ENCODE measurements around the gene PALD1. TPM values are rescaled to one million over a fixed set of nuclear protein-coding genes. Genes with fewer than 3 reads are reported as not detected.

PALD1 gene
- total RNA-seq, 1 donor from 2014 or later = 120 TPM

DNA sequence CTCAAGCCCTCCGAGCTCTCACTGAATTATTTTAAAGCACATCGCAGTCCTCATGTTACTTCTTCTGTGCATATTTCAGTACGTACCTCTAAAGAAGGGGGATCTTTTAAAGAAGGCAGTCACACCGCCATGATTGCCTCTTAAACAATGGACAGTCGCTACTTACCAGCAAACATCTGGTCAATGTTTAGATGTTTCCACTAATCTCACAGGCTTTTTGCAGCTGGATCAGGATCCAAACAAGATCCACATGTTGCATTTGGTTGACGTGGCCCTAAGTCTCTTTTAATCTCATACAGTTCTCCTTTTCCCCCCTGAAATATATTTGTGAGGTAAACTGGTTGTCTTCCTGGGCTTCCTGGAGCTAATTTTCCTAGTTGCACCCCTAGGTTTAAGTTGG, 74.0 kb downstream of the PALD1 start:
- no peak for DNase-seq (ENCODE audit: low read depth in 2 of 2)

DNA sequence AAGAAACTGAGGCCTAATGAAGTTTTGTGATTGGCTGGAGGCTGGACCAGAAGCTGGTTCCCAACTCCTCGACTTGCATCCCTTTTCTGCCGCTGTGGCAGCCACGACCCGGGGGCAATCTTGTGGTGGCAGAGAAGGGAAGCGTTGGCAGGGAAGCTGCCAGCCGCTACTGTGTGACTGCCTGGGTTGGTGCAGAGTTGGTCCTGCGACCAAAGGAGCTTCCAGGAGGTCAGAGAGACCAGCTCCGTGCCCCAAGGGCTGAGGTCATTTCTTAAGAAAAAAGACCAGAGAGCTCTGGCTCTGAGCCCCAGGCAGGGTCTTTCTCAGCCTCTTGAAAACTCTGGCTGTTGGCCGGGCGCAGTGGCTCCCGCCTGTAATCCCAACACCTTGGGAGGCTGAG, 76.8 kb downstream of the PALD1 start:
- DNase-seq (ENCODE audit: low read depth in 2 of 2) = no peak

DNA sequence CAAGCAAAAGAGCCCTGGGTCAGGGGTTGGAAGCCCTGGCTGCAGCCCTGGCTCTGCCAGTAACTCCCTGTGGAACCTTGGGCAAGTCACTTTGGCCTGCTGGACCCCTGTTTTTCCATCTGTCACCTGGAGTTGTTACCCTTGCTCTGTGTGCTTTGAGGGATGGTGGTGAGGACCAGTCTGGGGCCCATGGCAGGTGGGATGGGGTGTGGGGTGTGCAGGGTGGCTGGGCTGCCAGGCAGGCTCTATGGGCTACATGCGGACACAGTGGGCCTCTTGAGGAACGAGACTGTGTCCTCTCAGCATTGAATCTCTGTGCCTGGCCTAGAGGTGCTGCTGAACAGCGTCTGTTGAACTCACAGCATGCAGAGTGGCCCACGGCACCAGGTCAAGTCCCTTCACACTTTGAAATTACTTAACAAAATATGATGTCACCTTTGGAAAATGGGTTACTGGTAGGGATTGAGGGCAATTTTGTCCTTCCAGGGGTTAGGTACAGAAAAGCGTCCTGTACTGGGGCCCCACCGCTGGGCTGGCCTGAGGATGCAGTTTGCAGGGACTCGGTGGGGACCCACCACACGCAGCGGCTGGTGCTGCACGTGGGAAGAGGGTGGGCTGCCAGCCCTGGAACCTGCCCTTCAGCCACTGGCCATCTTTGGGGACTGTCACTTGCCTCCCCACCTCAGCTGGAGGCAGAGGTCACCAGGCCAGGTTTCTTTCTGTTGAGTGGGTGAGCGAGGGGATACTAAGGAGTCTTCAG, 78.7 kb downstream of the PALD1 start:
- DNase-seq (ENCODE audit: low read depth in 2 of 2) = no peak

DNA sequence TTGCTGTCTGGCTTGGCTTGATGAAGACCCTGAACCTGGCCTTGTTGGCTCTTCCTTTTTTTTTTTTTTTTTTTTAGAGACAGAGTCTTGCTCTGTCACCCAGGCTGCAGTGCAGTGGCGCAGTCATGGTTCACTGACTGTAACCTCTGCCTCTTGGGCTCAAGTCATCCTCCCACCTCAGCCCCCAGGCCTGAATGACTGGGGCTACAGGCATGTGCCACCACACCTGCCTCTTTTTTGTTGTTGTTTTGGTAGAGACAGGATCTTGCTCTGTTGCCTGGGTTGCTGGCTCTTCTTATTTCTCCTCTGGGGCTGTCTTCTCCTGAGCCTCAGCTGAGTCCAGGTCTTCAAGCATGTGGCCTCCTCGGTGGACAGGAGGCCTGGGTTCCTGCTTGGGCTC, 79.3 kb downstream of the PALD1 start:
- no peak for DNase-seq (ENCODE audit: low read depth in 2 of 2)

DNA sequence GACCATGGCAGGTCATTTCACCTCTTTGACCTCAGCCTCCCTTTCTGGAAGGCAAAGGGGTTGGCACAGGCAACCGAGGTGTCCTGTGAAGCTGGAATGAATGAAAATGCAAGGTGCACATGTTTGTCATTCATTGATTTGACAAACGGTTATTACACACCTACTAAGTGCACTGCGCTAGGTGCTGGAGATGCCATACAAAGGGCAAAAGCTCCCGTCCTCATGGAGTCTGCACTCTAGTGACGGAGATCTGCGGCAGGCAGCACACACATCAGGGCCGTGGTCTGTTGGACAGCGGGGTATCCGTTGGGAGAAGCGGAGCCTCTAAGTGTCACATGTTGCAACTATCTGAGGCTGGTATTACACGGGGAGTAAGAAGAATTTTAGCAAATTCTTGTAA, 79.7 kb downstream of the PALD1 start:
- no peak for DNase-seq (ENCODE audit: low read depth in 2 of 2)

DNA sequence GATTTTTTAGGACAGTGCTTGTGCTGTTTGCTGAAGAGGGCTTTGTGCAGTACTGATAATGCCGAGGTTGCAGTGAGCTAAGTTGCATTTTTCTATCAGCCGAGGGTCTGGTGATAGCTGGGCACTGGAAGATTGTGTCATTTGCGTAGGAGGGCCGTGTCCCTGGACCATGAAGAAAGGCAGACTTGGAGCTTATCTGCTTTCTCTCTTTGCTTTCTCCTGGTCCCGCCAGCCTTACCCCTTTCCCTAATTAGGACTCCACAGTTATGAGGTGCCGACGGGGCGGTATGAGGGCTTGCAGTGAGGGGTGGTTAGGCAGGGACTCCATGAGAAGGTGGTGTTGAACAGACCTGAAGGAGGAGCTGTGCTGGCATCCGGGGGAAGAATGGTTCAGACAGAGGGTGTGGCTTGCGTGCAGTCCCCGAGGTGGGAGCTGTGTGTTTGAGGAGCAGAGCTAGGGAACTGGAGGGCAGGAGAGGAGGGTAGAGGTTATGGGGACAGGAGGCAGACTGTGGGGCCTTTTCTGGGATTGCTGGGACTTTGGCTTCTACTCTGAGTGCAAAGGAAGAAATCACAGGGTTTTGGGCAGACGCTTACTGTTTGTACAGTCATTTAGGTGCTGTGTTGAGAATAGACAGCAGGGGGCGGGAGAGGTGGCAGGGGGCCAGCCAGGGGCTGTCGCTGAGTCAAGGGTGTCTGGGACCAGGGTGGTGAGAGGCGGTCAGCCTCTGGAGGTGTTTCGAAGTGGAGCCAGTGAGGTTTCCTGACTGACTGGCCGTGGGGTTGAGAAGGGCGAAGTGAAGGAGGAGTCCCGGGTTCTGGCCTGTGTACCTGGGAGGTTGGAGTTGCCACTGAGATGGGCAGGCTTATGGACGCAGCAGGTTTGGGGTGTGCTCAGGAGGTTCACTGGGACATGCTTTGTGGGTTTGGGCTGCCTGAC, 80.6 kb downstream of the PALD1 start:
- peak; percentile 23 to 24 for DNase-seq (ENCODE audit: low read depth in 2 of 2)

DNA sequence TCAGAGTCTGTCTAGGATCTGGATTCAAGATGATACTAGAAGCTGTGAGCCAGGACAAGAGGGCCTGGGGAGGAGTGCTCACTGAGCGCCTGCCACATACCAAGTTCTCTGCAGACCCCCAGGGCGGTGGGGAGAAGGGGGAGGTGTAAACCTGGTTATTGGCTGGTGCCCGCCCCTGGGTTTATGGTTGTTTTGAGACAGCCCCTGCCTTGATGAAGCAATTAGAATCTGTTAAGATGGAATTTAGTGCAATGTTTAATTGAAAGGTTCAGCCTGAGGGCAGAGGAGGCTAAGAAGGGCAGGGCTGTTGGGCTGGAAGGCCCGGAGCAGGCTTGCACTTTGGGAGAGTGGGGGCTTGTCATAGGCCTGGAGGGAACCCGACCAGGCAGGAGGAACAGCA, 81.3 kb downstream of the PALD1 start:
- DNase-seq (ENCODE audit: low read depth in 2 of 2) = no peak

DNA sequence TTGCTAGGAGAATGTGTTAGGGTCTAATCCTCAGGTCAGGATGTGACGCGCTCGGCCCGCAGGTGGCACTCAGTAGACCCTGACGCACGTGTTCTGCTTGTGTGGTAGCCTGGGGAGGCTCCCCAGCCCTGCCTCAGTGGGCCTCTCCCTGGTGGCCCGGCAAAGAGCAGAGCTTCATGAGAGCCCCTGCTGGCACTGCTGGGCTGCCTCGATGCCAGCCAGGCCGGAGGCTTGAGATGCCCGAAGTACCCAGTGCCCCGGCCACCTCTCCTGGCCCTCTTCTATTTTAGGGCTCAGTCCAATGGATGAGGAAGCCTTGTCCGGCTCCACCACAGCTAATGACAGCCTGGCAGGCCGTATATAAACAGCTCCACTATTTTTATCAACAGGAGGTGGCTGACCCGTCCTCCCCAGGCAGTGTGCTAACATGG, 82.0 kb downstream of the PALD1 start:
- DNase-seq (ENCODE audit: low read depth in 2 of 2) = no peak

DNA sequence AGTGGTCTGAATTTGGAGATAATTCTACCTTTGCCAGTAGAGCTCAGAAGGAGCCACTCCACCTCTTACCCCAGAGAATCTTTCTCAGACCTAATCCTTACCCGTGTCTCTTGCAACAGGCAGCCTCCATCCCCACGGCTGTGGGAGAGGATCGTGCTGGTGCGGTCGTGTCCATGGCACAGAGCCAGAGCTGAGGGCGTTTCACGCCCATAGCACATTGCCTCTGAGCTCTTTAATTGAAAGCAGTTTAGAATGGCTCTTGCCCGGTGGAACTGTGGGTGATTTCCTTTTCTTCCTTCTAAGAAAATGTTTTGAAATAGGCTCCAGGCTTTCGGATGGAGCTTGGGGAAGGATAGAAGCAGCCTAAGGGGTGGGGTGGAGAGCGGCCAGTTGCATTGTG, 82.5 kb downstream of the PALD1 start:
- no peak for DNase-seq (ENCODE audit: low read depth in 2 of 2)

DNA sequence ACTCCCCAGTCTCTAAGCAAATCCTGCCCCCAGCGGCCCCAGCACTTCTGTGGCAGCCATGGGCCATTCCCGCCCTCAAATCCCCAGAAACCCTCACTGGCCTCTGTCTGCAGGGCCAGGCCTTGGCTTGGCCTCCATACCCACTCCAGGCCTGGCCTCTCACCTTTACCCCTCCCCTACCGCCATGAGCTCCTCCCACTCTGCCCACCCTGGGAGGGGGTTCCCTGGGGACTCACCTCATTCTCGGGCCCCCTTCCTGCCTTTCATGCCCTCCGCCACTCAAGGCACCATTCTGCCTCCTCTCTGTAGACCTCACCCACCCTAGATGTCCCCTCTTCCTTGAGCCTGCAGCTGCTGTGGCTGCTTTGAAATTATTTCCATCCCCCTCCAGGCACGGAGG, 83.0 kb downstream of the PALD1 start:
- no peak for DNase-seq (ENCODE audit: low read depth in 2 of 2)

DNA sequence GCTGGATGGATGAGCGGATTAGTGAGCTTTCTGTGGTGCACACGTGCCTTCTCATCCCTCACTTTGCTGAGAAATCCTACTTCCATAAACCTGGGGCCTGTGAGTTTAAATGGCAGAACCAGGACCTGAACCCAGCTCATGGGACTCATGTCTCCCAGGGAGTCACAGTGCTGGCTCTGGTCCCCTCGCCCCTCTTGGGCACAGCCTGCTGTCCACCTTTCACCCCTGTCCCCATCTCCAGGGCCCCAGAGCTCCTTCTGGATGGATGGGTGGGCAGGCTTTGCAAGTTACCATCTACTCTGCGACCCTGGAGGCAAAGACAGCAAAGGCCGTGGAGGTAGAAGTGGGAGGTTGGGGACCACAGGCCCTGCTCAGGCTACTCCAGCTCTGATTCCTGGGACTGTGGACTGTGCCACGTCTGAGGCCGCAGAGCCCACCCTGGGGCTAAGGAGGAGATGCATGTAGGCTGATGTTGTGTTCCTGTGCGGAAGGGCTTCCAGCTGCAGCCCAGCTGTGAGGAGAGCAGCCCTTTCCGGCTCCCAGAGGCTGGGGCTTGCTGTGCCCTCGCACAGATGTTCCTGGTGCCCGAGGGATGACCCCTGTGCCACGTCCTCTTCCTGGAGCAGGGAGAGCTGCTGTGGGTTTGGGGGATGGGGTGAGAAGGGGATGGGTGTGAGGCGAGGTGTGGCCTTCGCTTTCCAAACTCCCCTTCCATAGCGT, 83.6 kb downstream of the PALD1 start:
- DNase-seq (ENCODE audit: low read depth in 2 of 2) = no peak

DNA sequence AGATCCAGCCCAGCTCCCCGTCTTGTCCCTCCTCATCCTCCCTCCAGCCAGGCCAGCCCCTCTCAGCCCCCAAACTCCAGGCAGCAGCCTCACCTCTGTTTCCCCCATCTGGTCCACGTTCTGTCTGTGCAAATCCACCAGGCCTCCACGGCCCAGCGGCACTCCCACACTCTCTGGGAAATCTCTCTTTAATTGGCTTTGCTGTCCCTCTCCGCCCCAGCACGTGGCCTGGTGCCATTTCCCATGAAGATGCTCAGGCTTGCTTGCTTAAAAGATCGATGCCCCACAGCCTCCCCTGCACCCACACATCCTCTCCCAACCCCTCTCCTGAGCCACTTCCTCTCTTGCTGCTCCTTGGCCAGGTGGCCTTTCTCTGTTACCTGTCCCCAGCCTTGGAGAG, 84.7 kb downstream of the PALD1 start:
- no peak for DNase-seq (ENCODE audit: low read depth in 2 of 2)

DNA sequence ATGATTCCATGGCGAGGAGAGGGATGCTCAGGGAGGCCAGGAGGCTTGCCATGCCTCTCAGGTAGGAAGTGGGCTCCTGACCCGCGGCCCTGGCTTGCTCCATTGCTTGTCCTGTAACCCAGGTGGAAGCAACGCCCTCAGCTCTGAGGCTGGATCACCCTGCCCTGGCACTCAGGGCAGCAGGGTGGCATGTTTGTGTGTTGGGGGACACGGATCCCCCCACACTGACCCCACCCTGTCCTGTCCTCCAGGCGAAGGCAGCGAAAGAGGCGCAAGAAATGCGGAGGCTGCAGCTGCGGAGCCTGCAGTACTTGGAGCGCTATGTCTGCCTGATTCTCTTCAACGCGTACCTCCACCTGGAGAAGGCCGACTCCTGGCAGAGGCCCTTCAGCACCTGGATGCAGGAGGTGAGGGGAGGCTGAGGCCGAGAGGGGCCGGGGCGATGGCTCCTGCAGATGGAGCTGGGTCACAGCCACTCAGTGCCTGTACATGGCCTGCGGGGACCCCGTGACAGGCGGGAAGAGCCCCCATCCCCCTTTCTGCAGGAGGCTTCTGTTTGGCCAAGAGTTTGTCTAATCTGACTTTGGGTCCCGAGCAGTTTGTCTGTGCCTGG, 85.7 kb downstream of the PALD1 start:
- no peak for DNase-seq (ENCODE audit: low read depth in 2 of 2)

DNA sequence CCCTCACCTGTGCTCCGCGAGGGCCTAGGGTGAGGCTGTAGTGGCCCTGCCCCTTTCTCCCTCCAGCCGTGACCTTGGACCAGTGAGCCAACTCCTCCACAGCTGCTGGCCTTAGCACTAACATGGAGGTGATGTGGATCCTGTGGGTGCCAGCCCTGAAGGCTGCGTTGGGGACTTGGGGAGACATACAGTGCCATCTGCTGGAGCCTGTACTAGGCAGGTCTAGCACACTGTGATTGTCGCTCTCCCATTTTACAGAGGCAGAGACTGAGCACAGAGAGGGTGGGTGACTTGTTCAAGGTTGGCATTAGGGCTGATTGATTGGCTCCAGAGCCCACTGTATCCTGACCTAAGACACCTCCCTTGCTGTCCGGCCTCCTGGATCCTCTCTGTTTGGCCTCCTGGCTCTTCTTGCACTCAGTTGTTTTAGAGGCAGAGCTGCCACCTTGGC, 86.4 kb downstream of the PALD1 start:
- no peak for DNase-seq (ENCODE audit: low read depth in 2 of 2)

DNA sequence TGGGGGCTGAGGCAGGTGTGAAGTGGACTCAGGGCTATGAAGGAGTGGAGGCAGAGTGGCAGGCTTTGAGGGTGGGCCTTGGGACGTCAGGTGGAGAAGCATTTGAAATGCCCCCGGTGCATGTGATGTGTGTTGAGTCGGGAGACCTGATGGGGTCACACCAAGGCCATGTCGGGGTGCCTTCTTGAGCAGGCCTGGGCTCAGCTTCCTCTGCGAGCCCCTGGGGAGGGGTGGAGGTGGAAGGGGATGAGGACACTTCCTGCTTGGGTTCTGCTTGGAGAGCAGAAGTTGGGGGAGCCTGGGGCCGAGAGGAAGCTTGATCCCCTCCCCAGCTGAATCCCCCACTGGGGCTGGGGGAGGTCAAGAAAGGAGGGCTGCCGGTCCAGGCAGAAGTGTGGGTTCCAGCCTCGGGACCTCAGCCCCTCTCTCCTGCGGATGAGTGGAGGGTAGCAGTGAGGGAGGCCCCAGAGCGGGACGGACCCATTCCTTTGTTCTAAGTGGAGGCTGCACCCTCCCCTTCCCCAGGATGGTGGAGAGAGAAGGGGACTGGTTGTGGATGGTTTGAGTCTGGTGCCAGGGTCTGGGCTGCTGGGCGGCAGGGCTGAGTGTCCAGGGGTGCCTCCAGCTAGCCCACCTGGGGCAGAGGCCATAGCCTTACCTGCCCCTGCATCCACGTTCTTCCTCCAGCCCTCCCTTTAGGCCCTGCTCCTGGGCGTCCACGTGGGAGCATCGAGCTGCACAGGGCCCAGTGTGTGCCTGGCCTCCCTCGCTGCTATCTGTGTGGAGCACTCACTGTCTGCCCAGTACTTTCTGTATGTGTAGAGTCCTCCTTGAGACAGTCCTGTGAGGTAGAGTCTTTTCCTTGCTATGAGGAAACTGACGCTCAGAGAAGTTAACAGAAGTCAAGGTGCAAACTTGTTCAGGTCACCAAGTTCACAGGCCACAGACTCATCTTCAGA, 87.3 kb downstream of the PALD1 start:
- no peak for DNase-seq (ENCODE audit: low read depth in 2 of 2)

DNA sequence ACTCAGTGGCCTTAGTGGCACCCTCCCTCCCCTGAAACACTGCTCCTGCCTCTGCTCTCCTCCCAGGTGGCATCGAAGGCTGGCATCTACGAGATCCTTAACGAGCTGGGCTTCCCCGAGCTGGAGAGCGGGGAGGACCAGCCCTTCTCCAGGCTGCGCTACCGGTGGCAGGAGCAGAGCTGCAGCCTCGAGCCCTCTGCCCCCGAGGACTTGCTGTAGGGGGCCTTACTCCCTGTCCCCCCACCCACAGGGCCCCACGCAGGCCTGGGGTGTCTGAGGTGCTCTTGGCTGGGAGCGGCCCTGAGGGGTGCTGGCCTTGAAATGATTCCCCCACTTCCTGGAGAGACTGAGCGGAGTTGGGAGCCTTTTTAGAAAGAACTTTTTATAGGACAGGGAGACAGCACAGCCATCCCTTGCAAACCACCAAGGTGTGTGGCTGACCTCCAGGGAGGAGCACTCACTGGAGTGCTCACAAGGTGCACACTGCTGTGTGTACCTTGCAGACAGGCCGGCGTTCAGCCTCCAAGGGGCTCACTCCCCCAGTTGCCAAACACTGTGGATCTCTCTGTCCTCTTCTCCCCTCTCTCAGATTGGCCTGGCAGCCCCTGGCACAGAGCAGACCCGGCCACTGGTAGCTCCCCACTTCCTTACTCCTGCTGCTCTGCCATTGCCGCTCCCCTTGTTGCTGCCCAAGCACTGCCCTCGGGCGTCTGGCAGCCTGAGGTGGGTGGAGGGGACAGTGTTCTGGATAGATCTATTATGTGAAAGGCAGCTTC, 88.1 kb downstream of the PALD1 start:
- DNase-seq (ENCODE audit: low read depth in 2 of 2) = no peak

DNA sequence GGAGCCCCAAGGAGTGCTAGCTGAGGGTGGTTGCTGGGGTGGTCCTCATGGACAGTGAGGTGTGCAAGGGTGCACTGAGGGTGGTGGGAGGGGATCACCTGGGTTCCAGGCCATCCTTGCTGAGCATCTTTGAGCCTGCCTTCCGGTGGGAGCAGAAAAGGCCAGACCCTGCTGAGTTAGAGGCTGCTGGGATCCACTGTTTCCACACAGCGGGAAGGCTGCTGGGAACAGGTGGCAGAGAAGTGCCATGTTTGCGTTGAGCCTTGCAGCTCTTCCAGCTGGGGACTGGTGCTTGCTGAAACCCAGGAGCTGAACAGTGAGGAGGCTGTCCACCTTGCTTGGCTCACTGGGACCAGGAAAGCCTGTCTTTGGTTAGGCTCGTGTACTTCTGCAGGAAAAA, 89.0 kb downstream of the PALD1 start:
- DNase-seq (ENCODE audit: low read depth in 2 of 2) = no peak

DNA sequence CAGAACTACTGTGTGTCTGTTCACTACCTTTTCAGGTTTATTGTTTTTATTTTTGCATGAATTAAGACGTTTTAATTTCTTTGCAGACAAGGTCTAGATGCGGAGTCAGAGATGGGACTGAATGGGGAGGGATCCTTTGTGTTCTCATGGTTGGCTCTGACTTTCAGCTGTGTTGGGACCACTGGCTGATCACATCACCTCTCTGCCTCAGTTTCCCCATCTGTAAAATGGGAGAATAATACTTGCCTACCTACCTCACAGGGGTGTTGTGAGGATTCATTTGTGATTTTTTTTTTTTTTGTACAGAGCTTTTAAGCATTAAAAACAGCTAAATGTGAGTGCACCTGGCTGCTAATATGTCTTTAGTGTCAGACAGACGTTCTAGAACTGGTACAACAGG, 89.5 kb downstream of the PALD1 start:
- no peak for DNase-seq (ENCODE audit: low read depth in 2 of 2)

DNA sequence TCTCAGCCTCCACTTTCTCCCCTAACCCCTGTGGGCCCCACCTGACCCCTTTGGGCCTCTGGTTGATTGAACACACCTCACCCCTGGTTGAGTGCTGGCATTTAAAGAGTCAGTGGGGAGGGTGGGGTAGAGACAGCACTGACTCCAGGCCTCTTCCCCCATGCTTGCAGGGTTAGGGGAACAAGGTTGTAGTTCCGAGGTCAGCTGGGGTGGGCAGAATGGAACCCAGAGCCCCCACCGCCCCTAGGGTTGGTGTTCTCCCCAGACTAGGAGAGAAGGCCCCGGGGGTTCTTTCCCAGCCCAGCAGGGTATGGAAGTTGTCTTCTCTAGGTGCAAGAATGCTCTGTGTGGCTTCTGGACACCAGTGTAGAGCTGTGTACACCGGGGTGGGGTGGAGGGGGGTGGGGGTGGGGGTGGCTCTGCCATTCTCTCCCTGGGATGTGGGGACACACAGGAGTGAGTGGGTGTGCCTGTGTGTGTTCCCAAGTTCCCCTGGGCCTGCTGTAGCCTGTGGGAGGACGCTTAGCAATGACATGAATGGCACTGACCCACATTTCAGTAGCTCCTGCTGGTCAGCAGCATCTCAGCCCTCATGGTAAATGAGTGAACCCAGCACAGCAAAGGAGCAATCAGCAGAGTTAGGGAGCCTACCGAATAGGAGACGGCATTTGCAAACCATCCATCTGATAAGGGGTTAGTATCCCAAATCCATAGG, 90.4 kb downstream of the PALD1 start:
- no peak for DNase-seq (ENCODE audit: low read depth in 2 of 2)
